DOHH2 (cell line): ENCODE measurements around the gene TAF4.

Experiments used
- EZH2phosphoT487 ChIP-seq: fragments of 200-600 bp; sonication (generic); IDR thresholded peaks from 2 replicates; pipeline ENCODE4 v1.6.1; 2017; ENCODE audit warnings: borderline replicate concordance, mild to moderate bottlenecking, antibody characterized with exemption, low read length, moderate library complexity, mixed read lengths
- TF ChIP-seq, protein P1 (sequence below): fragments of 200-600 bp; sonication (generic); IDR thresholded peaks from one replicate; pipeline ENCODE4 v1.5.1; 2014; ENCODE audit warnings: antibody characterized with exemption, mild to moderate bottlenecking, low read depth, low read length; ENCODE audit not compliant: poor library complexity, severe bottlenecking

DNA sequence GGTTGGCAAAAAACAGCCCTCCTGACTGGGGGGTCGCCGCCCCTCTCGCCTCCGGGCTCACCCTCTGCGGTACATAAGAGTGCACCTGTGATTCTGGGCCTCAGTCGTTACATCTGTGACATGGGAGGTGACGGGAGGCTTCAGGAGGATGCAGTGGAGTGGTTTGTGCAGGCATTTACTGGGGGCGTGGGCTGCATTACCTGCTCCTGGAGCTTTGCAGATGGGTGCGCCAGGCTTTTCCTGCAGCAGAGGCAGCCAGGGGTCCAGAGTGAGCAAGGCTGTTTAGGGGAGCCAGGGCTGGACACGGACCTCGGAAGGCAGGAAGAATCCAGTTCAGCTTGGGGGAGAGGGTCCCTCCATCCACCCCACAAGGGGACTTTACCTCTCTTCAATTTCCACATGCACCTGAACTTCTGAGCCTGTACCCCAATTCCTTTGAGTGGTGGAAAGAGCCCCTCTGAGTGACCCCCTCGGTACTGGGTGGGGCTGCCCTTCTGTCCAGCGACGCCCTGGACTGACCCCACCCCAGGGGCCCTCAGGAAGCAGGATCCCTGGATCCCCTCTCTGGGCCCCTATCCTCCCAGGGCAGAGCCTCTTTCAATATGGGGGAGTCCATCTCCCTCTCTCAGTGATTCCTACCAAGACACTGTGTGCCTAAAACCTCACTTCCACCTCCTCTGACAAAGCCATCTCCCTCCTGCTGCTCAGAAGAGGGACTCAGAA is 134.0 kb downstream of the TAF4 start:
- TF ChIP-seq, protein P1, sequence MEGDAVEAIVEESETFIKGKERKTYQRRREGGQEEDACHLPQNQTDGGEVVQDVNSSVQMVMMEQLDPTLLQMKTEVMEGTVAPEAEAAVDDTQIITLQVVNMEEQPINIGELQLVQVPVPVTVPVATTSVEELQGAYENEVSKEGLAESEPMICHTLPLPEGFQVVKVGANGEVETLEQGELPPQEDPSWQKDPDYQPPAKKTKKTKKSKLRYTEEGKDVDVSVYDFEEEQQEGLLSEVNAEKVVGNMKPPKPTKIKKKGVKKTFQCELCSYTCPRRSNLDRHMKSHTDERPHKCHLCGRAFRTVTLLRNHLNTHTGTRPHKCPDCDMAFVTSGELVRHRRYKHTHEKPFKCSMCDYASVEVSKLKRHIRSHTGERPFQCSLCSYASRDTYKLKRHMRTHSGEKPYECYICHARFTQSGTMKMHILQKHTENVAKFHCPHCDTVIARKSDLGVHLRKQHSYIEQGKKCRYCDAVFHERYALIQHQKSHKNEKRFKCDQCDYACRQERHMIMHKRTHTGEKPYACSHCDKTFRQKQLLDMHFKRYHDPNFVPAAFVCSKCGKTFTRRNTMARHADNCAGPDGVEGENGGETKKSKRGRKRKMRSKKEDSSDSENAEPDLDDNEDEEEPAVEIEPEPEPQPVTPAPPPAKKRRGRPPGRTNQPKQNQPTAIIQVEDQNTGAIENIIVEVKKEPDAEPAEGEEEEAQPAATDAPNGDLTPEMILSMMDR, result no peak
- TF ChIP-seq EZH2phosphoT487, result no peak
